Measurements from ENCODE around the gene UBLCP1.
"Not testable (repeated sequence)": the region's sequence is repeated elsewhere in the genome, so short reads cannot be mapped to it uniquely, and the experiment has no call there.

UBLCP1 gene

GRCh38 chr5:159262859-159263568, at the start of gene UBLCP1:
UBLCP1 (plus strand) TSS chr5:159263290; CDS start chr5:159268916, 5,626 bp downstream.
- DNase-seq = peak; percentile 95

GRCh38 chr5:159214486-159215271, 48.4 kb upstream of the UBLCP1 start:
- DNase-seq = no peak

GRCh38 chr5:159215886-159216285, 47.2 kb upstream of the UBLCP1 start:
- no peak for DNase-seq

- DNase-seq = no peak
Measured at GRCh38 chr5:159216454-159216853, 46.6 kb upstream of the UBLCP1 start.

- DNase-seq = no peak
Measured at GRCh38 chr5:159217236-159217635, 45.9 kb upstream of the UBLCP1 start.

GRCh38 chr5:159218595-159219023, 44.5 kb upstream of the UBLCP1 start:
- no peak for DNase-seq

- no peak for DNase-seq
Measured at GRCh38 chr5:159220206-159220605, 42.9 kb upstream of the UBLCP1 start.

GRCh38 chr5:159223469-159223868, 39.6 kb upstream of the UBLCP1 start:
- DNase-seq = no peak

GRCh38 chr5:159224471-159224870, 38.6 kb upstream of the UBLCP1 start:
- no peak for DNase-seq

- no peak for DNase-seq
Measured at GRCh38 chr5:159226451-159226850, 36.6 kb upstream of the UBLCP1 start.

- DNase-seq = no peak
Measured at GRCh38 chr5:159227452-159227851, 35.6 kb upstream of the UBLCP1 start.

- DNase-seq = not testable (repeated sequence)
Measured at GRCh38 chr5:159228097-159228496, 35.0 kb upstream of the UBLCP1 start.

- DNase-seq = no peak
Measured at GRCh38 chr5:159230657-159231056, 32.4 kb upstream of the UBLCP1 start.

GRCh38 chr5:159231167-159231566, 31.9 kb upstream of the UBLCP1 start:
- no peak for DNase-seq

GRCh38 chr5:159235871-159236520, 27.1 kb upstream of the UBLCP1 start:
- DNase-seq = not testable (repeated sequence)

- DNase-seq = peak; percentile 16
Measured at GRCh38 chr5:159240301-159240870, 22.7 kb upstream of the UBLCP1 start.

GRCh38 chr5:159241946-159242552, 21.0 kb upstream of the UBLCP1 start:
- DNase-seq = peak; percentile 36

GRCh38 chr5:159242656-159243055, 20.4 kb upstream of the UBLCP1 start:
- peak; percentile 31 for DNase-seq

GRCh38 chr5:159243385-159243784, 19.7 kb upstream of the UBLCP1 start:
- DNase-seq = no peak

GRCh38 chr5:159244163-159244562, 18.9 kb upstream of the UBLCP1 start:
- DNase-seq = no peak

- DNase-seq = no peak
Measured at GRCh38 chr5:159244890-159245289, 18.2 kb upstream of the UBLCP1 start.

- DNase-seq = peak; percentile 30
Measured at GRCh38 chr5:159249158-159249557, 13.9 kb upstream of the UBLCP1 start.

- no peak for DNase-seq
Measured at GRCh38 chr5:159252195-159252594, 10.9 kb upstream of the UBLCP1 start.
